Neutrophil (primary cell): ENCODE data around the gene PRKN.

ENCODE experiments used
- H3K27ac ChIP-seq: fragments of 200-600 bp; sonication (generic); 2 replicates; pipeline ENCODE4 v1.5.1; 2016; ENCODE audit warnings: mild to moderate bottlenecking, moderate library complexity
- H3K27me3 ChIP-seq: fragments of 200-600 bp; sonication (generic); 2 replicates; pipeline ENCODE4 v1.6.0; 2016; ENCODE audit warnings: mild to moderate bottlenecking
- H3K36me3 ChIP-seq: fragments of 200-600 bp; sonication (generic); 2 replicates; pipeline ENCODE4 v1.5.1; 2017
- H3K4me1 ChIP-seq, 2 experiments: fragments of 200-600 bp in 1 of 2; sonication (generic) in 1 of 2; 1 replicate in 1 of 2; 2 replicates in 1 of 2; pipeline versions ENCODE4 v1.5.1 to v1.6.1; 2013 to 2016; ENCODE audit warnings: low read depth in 1 of 2, low read length in 1 of 2, mild to moderate bottlenecking in 1 of 2, moderate library complexity in 1 of 2; ENCODE audit not compliant: control insufficient read depth in 1 of 2, insufficient read depth in 1 of 2
- H3K4me3 ChIP-seq, 2 experiments: fragments of 200-600 bp in 1 of 2; sonication (generic) in 1 of 2; 1 replicate in 1 of 2; 2 replicates in 1 of 2; pipeline ENCODE4 v1.5.1; 2013 to 2016; ENCODE audit warnings: low read depth in 1 of 2, low read length in 1 of 2, mild to moderate bottlenecking in 1 of 2, moderate library complexity in 1 of 2
- H3K9me3 ChIP-seq: fragments of 200-600 bp; sonication (generic); 2 replicates; pipeline ENCODE4 v1.5.1; 2016
- TF ChIP-seq, protein P1 (sequence below): fragments of 200-600 bp; sonication (generic); IDR thresholded peaks from 2 replicates; pipeline ENCODE4 v1.5.1; 2016; ENCODE audit warnings: antibody characterized with exemption

PRKN gene

DNA sequence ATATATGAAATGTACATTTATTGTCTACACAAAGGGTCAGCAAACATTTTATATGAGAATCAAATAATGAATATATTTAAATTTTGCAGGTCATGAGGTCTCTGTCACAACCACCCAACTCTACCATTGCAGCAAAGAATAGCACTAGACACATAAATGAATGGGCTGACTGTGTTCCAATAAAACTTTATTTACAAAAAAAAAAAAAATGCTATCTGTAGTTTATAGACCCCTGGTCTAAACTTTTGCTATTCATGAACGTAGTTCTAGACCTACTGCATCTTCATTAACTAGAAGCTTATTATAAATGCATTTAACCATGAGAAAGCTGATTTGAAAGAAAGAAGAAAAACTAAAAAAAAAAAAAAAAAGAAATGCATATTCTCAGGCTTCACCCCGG, 842.8 kb downstream of the PRKN start:
- TF ChIP-seq, protein P1, sequence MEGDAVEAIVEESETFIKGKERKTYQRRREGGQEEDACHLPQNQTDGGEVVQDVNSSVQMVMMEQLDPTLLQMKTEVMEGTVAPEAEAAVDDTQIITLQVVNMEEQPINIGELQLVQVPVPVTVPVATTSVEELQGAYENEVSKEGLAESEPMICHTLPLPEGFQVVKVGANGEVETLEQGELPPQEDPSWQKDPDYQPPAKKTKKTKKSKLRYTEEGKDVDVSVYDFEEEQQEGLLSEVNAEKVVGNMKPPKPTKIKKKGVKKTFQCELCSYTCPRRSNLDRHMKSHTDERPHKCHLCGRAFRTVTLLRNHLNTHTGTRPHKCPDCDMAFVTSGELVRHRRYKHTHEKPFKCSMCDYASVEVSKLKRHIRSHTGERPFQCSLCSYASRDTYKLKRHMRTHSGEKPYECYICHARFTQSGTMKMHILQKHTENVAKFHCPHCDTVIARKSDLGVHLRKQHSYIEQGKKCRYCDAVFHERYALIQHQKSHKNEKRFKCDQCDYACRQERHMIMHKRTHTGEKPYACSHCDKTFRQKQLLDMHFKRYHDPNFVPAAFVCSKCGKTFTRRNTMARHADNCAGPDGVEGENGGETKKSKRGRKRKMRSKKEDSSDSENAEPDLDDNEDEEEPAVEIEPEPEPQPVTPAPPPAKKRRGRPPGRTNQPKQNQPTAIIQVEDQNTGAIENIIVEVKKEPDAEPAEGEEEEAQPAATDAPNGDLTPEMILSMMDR, result no peak
- Histone ChIP-seq H3K27ac (no peak overlapping the region), H3K9me3 (no peaks in the 10 kb centered on the region), H3K27me3 (no peaks in the 10 kb centered on the region), H3K36me3 (no peaks in the 10 kb centered on the region), H3K4me1 (no peaks in the 10 kb centered on the region), H3K4me3 (no peak overlapping the region)

DNA sequence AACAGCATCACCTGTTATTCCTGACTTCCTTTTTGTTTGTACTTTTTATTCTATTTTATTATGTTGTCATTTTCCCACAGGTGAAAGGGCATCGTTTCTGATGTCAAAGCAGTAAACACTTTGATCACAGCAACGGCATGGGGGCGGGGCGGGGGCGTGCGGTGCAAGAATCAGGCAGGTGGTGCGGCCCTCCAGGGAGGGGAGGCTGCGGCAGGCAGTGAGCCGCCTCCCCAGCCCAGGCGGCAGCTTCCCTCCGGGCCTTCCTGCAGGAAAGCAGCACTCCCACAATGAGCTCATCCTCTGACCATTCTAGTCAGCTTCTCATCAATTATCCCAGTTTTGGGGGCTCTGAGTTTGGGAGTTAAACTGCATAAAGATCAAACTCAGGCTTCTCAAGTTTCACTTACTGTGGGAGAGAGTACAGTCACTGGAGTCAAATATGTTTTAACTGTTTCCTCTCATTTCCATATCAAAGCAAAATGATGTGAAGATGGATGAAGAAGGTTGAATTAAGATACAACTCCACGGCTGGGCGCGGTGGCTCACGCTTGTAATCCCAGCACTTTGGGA, 845.3 kb downstream of the PRKN start:
- TF ChIP-seq, protein P1, result no peak
- H3K4me3 ChIP-seq, result no peak overlapping the region
- H3K27me3 ChIP-seq, result no peaks in the 10 kb centered on the region
- no peak overlapping the region for H3K27ac ChIP-seq
- H3K36me3 ChIP-seq, result no peaks in the 10 kb centered on the region
- H3K4me1 ChIP-seq, result no peaks in the 10 kb centered on the region
- no peaks in the 10 kb centered on the region for H3K9me3 ChIP-seq

DNA sequence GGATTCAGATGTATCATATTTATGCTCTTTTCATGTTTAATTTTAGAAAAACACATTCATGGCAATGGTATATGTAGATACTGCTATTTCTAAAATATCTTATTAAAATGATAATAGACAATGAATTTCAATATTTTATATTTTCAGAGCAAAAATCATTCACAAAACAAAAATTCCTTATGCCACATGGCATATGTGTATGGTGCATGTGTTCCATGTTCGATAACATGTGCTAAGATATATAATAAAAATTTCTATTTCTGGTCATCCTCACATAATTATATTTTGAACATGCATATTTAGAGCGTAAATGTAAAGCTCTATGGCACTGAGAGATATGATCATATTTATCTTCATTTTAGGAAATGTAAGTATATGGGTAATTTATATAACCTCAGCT, 847.5 kb downstream of the PRKN start:
- no peaks in the 10 kb centered on the region for H3K9me3 ChIP-seq
- H3K4me1 ChIP-seq, result no peaks in the 10 kb centered on the region
- TF ChIP-seq, protein P1, result no peak
- H3K4me3 ChIP-seq, result no peak overlapping the region
- H3K27ac ChIP-seq, result no peak overlapping the region
- H3K36me3 ChIP-seq, result no peaks in the 10 kb centered on the region
- no peaks in the 10 kb centered on the region for H3K27me3 ChIP-seq

DNA sequence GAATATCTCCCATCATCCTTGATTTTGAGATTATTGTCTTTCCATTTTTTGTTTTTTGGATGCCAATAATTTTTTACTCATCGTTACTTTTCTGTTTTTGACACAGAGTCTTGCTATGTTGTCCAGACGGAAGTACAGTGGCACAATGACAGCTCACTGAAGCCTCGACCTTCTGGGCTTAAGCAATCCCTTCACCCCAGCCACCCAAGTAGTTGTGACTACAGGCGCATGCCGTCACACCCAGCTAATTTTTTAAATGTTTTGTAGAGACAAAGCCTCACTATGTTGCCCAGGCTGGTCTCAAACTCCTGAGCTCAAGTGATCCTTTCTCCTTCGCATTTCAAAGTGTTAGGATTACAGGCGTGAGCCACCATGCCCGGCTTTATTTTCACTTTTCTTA, 851.3 kb downstream of the PRKN start:
- Histone ChIP-seq H3K4me1 (no peaks in the 10 kb centered on the region), H3K36me3 (no peaks in the 10 kb centered on the region), H3K27ac (no peak overlapping the region), H3K27me3 (no peaks in the 10 kb centered on the region), H3K4me3 (no peak overlapping the region), H3K9me3 (no peaks in the 10 kb centered on the region)
- TF ChIP-seq, protein P1, result no peak

DNA sequence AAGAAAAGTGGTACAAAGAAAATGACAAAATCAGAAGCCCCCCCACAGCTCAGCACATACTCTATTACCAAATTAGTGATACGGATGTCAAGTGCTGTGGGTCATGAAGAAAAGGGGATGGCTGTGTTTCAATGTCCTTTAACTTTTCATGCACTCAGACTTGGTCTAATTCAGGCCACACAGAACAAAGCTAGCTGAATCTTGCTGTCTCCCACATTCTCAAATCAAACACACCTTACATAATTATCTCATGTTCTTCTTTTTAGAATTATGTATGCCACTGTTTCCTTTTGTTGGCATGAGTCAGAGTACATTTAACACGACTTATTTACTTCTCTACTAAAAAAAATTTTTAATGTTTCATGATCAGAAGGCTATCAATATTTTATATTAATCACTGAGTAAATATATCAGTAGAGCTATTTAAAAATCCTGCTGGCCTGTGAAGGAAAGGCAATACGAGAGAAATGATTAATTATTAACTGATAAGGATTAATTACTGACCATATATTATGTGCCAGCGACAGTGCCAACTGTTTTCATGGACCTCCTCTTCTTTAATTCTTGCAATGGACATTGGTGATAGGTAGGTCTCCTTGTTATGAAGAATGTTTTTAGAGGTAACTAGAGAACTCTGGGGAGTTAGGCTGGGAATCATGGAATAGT, 857.2 kb downstream of the PRKN start:
- TF ChIP-seq, protein P1, result no peak
- Histone ChIP-seq H3K27ac (no peak overlapping the region), H3K27me3 (no peaks in the 10 kb centered on the region), H3K4me1 (no peaks in the 10 kb centered on the region), H3K36me3 (no peaks in the 10 kb centered on the region), H3K9me3 (no peaks in the 10 kb centered on the region), H3K4me3 (no peak overlapping the region)
